WI38 (cell line): ENCODE results near the gene PFKL.

Source experiments
- H3K4me3 ChIP-seq: 2 replicates; pipeline ENCODE4 v1.5.1; 2011; ENCODE audit warnings: low read depth, mild to moderate bottlenecking, control low read depth, low read length
- CTCF ChIP-seq: IDR thresholded peaks from 2 replicates; pipeline ENCODE4 v1.5.1; 2012; ENCODE audit warnings: low read depth, mild to moderate bottlenecking, control low read depth, low read length

The PFKL gene

GRCh38 chr21:44329971-44330681 lies 30.3 kb downstream of the PFKL start:
- no peak for TF ChIP-seq CTCF
- no peak overlapping the region for H3K4me3 ChIP-seq

GRCh38 chr21:44330698-44331097 lies 30.8 kb downstream of the PFKL start:
- TF ChIP-seq CTCF, result no peak
- H3K4me3 ChIP-seq, result no peak overlapping the region

GRCh38 chr21:44331209-44331608 lies 31.4 kb downstream of the PFKL start:
- no peak for TF ChIP-seq CTCF
- no peak overlapping the region for H3K4me3 ChIP-seq

GRCh38 chr21:44331650-44332307 lies 31.9 kb downstream of the PFKL start:
- TF ChIP-seq CTCF, result no peak
- no peak overlapping the region for H3K4me3 ChIP-seq

- H3K4me3 ChIP-seq, result no peak overlapping the region
- no peak for TF ChIP-seq CTCF
These were observed 32.5 kb downstream of the PFKL start for GRCh38 chr21:44332383-44332782.

GRCh38 chr21:44332965-44333364 lies 33.1 kb downstream of the PFKL start:
- H3K4me3 ChIP-seq, result no peak overlapping the region
- no peak for TF ChIP-seq CTCF
